SK-N-SH treated with all-trans-retinoic acid at 6 μM for 48 hours (cell line): ENCODE results near the gene XPR1.

ENCODE experiments used
- ATAC-seq: fragments of 200-7000 bp; cut with Tn5 transposase; 3 replicates; pipeline ENCODE4 v1.9.1; 2020; ENCODE audit warnings: mild to moderate bottlenecking, moderate library complexity
- ARNTL ChIP-seq: fragments of 450-650 bp; formaldehyde crosslinking; IDR thresholded peaks from 2 replicates; pipeline ENCODE4 v1.5.0; 2020; ENCODE audit warnings: low read depth, mild to moderate bottlenecking, moderate library complexity, borderline replicate concordance
- CREB5 ChIP-seq: fragments of 250-450 bp; sonication (Bioruptor Pico); IDR thresholded peaks from 2 replicates; pipeline ENCODE4 v1.5.1; 2020; ENCODE audit warnings: low read depth, mild to moderate bottlenecking, moderate library complexity
- CSDC2 ChIP-seq: fragments of 250-450 bp; sonication (Bioruptor Pico); IDR thresholded peaks from 2 replicates; pipeline ENCODE4 v1.5.0; 2020; ENCODE audit warnings: mild to moderate bottlenecking, moderate library complexity
- CSRNP3 ChIP-seq: fragments of 250-450 bp; sonication (Bioruptor Pico); IDR thresholded peaks from 2 replicates; pipeline ENCODE4 v1.5.1; 2021; ENCODE audit warnings: mild to moderate bottlenecking, moderate library complexity
- ESRRG ChIP-seq: fragments of 250-450 bp; sonication (Bioruptor Pico); IDR thresholded peaks from 2 replicates; pipeline ENCODE4 v1.6.1; 2021; ENCODE audit warnings: mild to moderate bottlenecking
- GLIS3 ChIP-seq: fragments of 250-450 bp; sonication (Bioruptor Pico); IDR thresholded peaks from 2 replicates; pipeline ENCODE4 v1.5.0; 2020; ENCODE audit warnings: mild to moderate bottlenecking, moderate library complexity
- ISL1 ChIP-seq: fragments of 250-450 bp; sonication (Bioruptor Pico); IDR thresholded peaks from 2 replicates; pipeline ENCODE4 v2.1.2; 2022; ENCODE audit warnings: mild to moderate bottlenecking, moderate library complexity
- OSR1 ChIP-seq: fragments of 250-450 bp; sonication (Bioruptor Pico); IDR thresholded peaks from 2 replicates; pipeline ENCODE4 v1.8.0; 2022; ENCODE audit warnings: moderate library complexity, mild to moderate bottlenecking, inconsistent platforms
- POU6F1 ChIP-seq: fragments of 250-450 bp; sonication (Bioruptor Pico); IDR thresholded peaks from 2 replicates; pipeline ENCODE4 v1.8.0; 2021; ENCODE audit warnings: low read depth, mild to moderate bottlenecking, moderate library complexity, borderline replicate concordance
- PPARA ChIP-seq: fragments of 250-450 bp; sonication (Bioruptor Pico); IDR thresholded peaks from 2 replicates; pipeline ENCODE4 v1.5.0; 2020; ENCODE audit warnings: mild to moderate bottlenecking, borderline replicate concordance
- TCF4 ChIP-seq: fragments of 250-450 bp; sonication (Bioruptor Pico); IDR thresholded peaks from 2 replicates; pipeline ENCODE4 v1.8.0; 2021; ENCODE audit warnings: mild to moderate bottlenecking, moderate library complexity, borderline replicate concordance
- TOX ChIP-seq: fragments of 250-450 bp; sonication (Bioruptor Pico); IDR thresholded peaks from 2 replicates; pipeline ENCODE4 v1.8.0; 2021; ENCODE audit warnings: mild to moderate bottlenecking, moderate library complexity, borderline replicate concordance
- TSHZ2 ChIP-seq: fragments of 250-450 bp; sonication (Bioruptor Pico); IDR thresholded peaks from 2 replicates; pipeline ENCODE4 v1.5.0; 2020; ENCODE audit warnings: mild to moderate bottlenecking, moderate library complexity
- ZC3H10 ChIP-seq: fragments of 250-450 bp; sonication (Bioruptor Pico); IDR thresholded peaks from 2 replicates; pipeline ENCODE4 v1.5.1; 2021; ENCODE audit warnings: mild to moderate bottlenecking, moderate library complexity
- ZFP3 ChIP-seq: fragments of 250-450 bp; sonication (Bioruptor Pico); IDR thresholded peaks from 2 replicates; pipeline ENCODE4 v1.5.0; 2020; ENCODE audit warnings: mild to moderate bottlenecking, moderate library complexity
- ZFP30 ChIP-seq: fragments of 450-650 bp; formaldehyde crosslinking; IDR thresholded peaks from 2 replicates; pipeline ENCODE4 v1.5.0; 2022; ENCODE audit warnings: mild to moderate bottlenecking, moderate library complexity
- ZNF70 ChIP-seq: fragments of 450-650 bp; formaldehyde crosslinking; IDR thresholded peaks from 2 replicates; pipeline ENCODE4 v1.5.0; 2020; ENCODE audit warnings: mild to moderate bottlenecking, moderate library complexity
- ZNF8 ChIP-seq: fragments of 450-650 bp; formaldehyde crosslinking; IDR thresholded peaks from 2 replicates; pipeline ENCODE4 v1.5.0; 2020; ENCODE audit warnings: mild to moderate bottlenecking, moderate library complexity
- TF ChIP-seq, protein P1 (sequence below): fragments of 250-450 bp; sonication (Bioruptor Pico); IDR thresholded peaks from 2 replicates; pipeline ENCODE4 v1.8.0; 2020; ENCODE audit warnings: mild to moderate bottlenecking, moderate library complexity, borderline replicate concordance

Gene XPR1

DNA sequence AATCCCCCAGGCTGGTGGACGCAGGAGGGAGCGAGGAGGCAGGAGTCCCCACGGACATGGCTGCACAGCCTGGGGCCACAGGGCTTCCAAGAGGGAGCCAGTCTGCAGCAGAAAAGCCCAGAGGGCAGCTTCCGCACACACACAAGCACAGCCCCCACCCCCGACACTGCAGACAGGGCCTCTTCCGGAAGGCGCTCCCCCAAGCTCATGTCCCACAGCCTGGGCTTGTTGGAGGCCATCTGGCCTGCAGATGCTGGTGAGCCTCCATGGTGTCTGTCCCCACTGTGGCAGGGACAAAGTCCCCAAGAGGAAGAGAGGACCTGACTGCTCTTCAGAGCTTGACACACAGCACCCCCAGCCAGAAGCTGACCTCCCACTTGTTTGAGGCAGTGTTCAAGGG lies 267.4 kb downstream of the XPR1 start:
- ATAC-seq: peak; percentile 35; the same call in 2 of the 3 replicates
- TF ChIP-seq ZFP3 (no peak), CSDC2 (CRISPR knock-in tag) (no peak), TSHZ2 (CRISPR knock-in tag) (no peak), TOX (CRISPR knock-in tag) (no peak), ESRRG (CRISPR knock-in tag) (no peak), ZC3H10 (CRISPR knock-in tag) (no peak), ISL1 (CRISPR knock-in tag) (no peak), ZFP30 (CRISPR knock-in tag) (no peak), PPARA (CRISPR knock-in tag) (no peak), ZNF70 (no peak)
- TF ChIP-seq, protein P1, sequence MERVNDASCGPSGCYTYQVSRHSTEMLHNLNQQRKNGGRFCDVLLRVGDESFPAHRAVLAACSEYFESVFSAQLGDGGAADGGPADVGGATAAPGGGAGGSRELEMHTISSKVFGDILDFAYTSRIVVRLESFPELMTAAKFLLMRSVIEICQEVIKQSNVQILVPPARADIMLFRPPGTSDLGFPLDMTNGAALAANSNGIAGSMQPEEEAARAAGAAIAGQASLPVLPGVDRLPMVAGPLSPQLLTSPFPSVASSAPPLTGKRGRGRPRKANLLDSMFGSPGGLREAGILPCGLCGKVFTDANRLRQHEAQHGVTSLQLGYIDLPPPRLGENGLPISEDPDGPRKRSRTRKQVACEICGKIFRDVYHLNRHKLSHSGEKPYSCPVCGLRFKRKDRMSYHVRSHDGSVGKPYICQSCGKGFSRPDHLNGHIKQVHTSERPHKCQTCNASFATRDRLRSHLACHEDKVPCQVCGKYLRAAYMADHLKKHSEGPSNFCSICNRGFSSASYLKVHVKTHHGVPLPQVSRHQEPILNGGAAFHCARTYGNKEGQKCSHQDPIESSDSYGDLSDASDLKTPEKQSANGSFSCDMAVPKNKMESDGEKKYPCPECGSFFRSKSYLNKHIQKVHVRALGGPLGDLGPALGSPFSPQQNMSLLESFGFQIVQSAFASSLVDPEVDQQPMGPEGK (CRISPR knock-in tag): no peak

- ATAC-seq: no peak
- TF ChIP-seq ZFP30 (CRISPR knock-in tag): no peak
- no peak for TF ChIP-seq ZNF8 (CRISPR knock-in tag)
- no peak for TF ChIP-seq ZFP3
- no peak for TF ChIP-seq TOX (CRISPR knock-in tag)
- no peak for TF ChIP-seq GLIS3
- TF ChIP-seq POU6F1 (CRISPR knock-in tag): no peak
- no peak for TF ChIP-seq TCF4 (CRISPR knock-in tag)
- no peak for TF ChIP-seq ZC3H10 (CRISPR knock-in tag)
- TF ChIP-seq, protein P1 (CRISPR knock-in tag): no peak
Observed at GRCh38 chr1:180901076-180901990, 269.5 kb downstream of the XPR1 start.

GRCh38 chr1:180902541-180902940 lies 270.7 kb downstream of the XPR1 start:
- no peak for ATAC-seq

More at GRCh38 chr1:180902541-180902940, 270.7 kb downstream of the XPR1 start:
- no peak for TF ChIP-seq TCF4 (CRISPR knock-in tag)
- TF ChIP-seq TOX (CRISPR knock-in tag): no peak
- TF ChIP-seq POU6F1 (CRISPR knock-in tag): no peak
- no peak for TF ChIP-seq TSHZ2 (CRISPR knock-in tag)
- TF ChIP-seq ESRRG (CRISPR knock-in tag): no peak
- TF ChIP-seq GLIS3: no peak
- no peak for TF ChIP-seq CSDC2 (CRISPR knock-in tag)
- no peak for TF ChIP-seq OSR1 (CRISPR knock-in tag)
- no peak for TF ChIP-seq CREB5 (CRISPR knock-in tag)
- no peak for TF ChIP-seq ISL1 (CRISPR knock-in tag)
- TF ChIP-seq ARNTL (CRISPR knock-in tag): no peak
- no peak for TF ChIP-seq CSRNP3 (CRISPR knock-in tag)
- TF ChIP-seq, all 23 proteins: peak for 0
